ENCODE measurements around the gene NCS1. TPM values are rescaled to one million over a fixed set of nuclear protein-coding genes. Genes with fewer than 3 reads are reported as not detected.

NCS1 gene
- total and polyA plus RNA-seq, 12 donors: 4.0 to 87.6 (median 34.3) TPM

GRCh38 chr9:130243015-130243881 is 71.0 kb downstream of the NCS1 start:
- Histone ChIP-seq H3K9me3 (replicated peaks in 1 of 3) (no peaks in the 10 kb centered on the region), H3K4me3 (peak overlapping the region in 1 of 4 donors; percentile 14), H3K36me3 (replicated peaks in 1 of 2) (no peaks in the 10 kb centered on the region), H3K4me1 (replicated peaks in 1 of 2) (peaks cover 9 to 10% of the 10 kb centered on the region in 2 donors), H3K27ac (peak overlapping the region; percentile 40 to 90 (median 63)), H3K27me3 (no peaks in the 10 kb centered on the region)
- peak; percentile 80 to 95 (median 88) for DNase-seq
- intact Hi-C loops (cut with DNase I): no loop called here
- WGBS, 4 donors: 24 to 29% (median 25%) methylated on average over 20 to 35 of the region's 35 CpGs
- TF ChIP-seq CTCF (IDR thresholded peaks at IDR 0.05) (peak; percentile 93 to 98 (median 94)), POLR2A (IDR thresholded peaks at IDR 0.05) (peak in 1 of 2 donors; percentile 36)

GRCh38 chr9:130243882-130244170 is 71.6 kb downstream of the NCS1 start:
- DNase-seq: no peak
- intact Hi-C loops (cut with DNase I): no loop called here
- Histone ChIP-seq H3K4me3 (no peak overlapping the region), H3K27me3 (no peaks in the 10 kb centered on the region), H3K9me3 (replicated peaks in 1 of 3) (no peaks in the 10 kb centered on the region), H3K27ac (no peak overlapping the region), H3K36me3 (replicated peaks in 1 of 2) (no peaks in the 10 kb centered on the region), H3K4me1 (replicated peaks in 1 of 2) (peaks cover 9 to 10% of the 10 kb centered on the region in 2 donors)
- TF ChIP-seq CTCF (IDR thresholded peaks at IDR 0.05): no peak
- TF ChIP-seq POLR2A (IDR thresholded peaks at IDR 0.05): no peak
- 75 to 88% (median 84%) methylated on average over 1 to 7 of the region's 7 CpGs for WGBS, 4 donors

GRCh38 chr9:130244548-130245165 is 72.5 kb downstream of the NCS1 start:
- Histone ChIP-seq H3K36me3 (replicated peaks in 1 of 2) (no peaks in the 10 kb centered on the region), H3K27me3 (no peaks in the 10 kb centered on the region), H3K27ac (no peak overlapping the region), H3K4me3 (no peak overlapping the region), H3K4me1 (replicated peaks in 1 of 2) (peaks cover 9 to 10% of the 10 kb centered on the region in 2 donors), H3K9me3 (replicated peaks in 1 of 3) (no peaks in the 10 kb centered on the region)
- no peak for TF ChIP-seq POLR2A (IDR thresholded peaks at IDR 0.05)
- intact Hi-C loops (cut with DNase I): loop anchor here in 1 of 2 donors (5.0 kb wide), 1 partner anchor 98 kb away; no protein-coding TSS in a partner anchor
- no peak for DNase-seq
- 84 to 92% (median 89%) methylated on average over 9 to 13 of the region's 13 CpGs for WGBS, 4 donors

GRCh38 chr9:130245474-130245873 is 73.3 kb downstream of the NCS1 start:
- no peaks in the 10 kb centered on the region for H3K9me3 ChIP-seq (replicated peaks in 1 of 3)
- 89 to 95% (median 94%) methylated on average over 11 of the region's 11 CpGs for WGBS, 4 donors
- no peaks in the 10 kb centered on the region for H3K36me3 ChIP-seq (replicated peaks in 1 of 2)
- H3K4me1 ChIP-seq (replicated peaks in 1 of 2): peaks cover under 1 to 6% of the 10 kb centered on the region in 2 donors
- no peak overlapping the region for H3K4me3 ChIP-seq
- intact Hi-C loops (cut with DNase I): loop anchor here in 1 of 2 donors (5.0 kb wide), 1 partner anchor 97 kb away; no protein-coding TSS in a partner anchor
- TF ChIP-seq CTCF (IDR thresholded peaks at IDR 0.05) (no peak), POLR2A (IDR thresholded peaks at IDR 0.05) (no peak)
- H3K27ac ChIP-seq: no peak overlapping the region
- no peaks in the 10 kb centered on the region for H3K27me3 ChIP-seq
- no peak for DNase-seq
